ENCODE data around the gene RBX1.

Gene RBX1

GRCh38 chr22:41022470-41023298, 71.5 kb downstream of the RBX1 start:
- peak; percentile 75 for DNase-seq (ENCODE audit: low spot score)
